Panc1 (cell line): ENCODE measurements around the gene FAF1.

Experiments used
- CTCF ChIP-seq: fragments of 450-650 bp; IDR thresholded peaks from 2 replicates; pipeline ENCODE4 v1.5.1; 2017; ENCODE audit warnings: mild to moderate bottlenecking
- POLR2AphosphoS5 ChIP-seq: IDR thresholded peaks from 2 replicates; pipeline ENCODE4 v1.6.1; 2012; ENCODE audit warnings: mild to moderate bottlenecking, low read depth, low read length, moderate library complexity
- REST ChIP-seq, 2 experiments: IDR thresholded peaks; 2 replicates each; pipeline ENCODE4 v1.6.1; 2011 to 2012; ENCODE audit warnings: low read depth in 2 of 2, control low read depth in 1 of 2, low read length in 1 of 2, mild to moderate bottlenecking in 1 of 2, moderate library complexity in 1 of 2; ENCODE audit not compliant: insufficient read depth in 1 of 2
- SIN3A ChIP-seq: IDR thresholded peaks from 2 replicates; pipeline ENCODE4 v1.6.1; 2012; ENCODE audit warnings: low read depth, mild to moderate bottlenecking, low read length, moderate library complexity, borderline replicate concordance; ENCODE audit not compliant: insufficient read depth
- TCF7L2 ChIP-seq: IDR thresholded peaks from 2 replicates; pipeline ENCODE4 v1.6.1; 2011; ENCODE audit warnings: mild to moderate bottlenecking, low read depth, low read length, inconsistent platforms

- TF ChIP-seq CTCF = no peak
- TF ChIP-seq POLR2AphosphoS5 = no peak
- TF ChIP-seq TCF7L2 = no peak
- no peak for TF ChIP-seq SIN3A
- no peak for TF ChIP-seq REST (IDR thresholded peaks at IDR 0.05; ENCODE audit: insufficient read depth in 1 of 2, low read depth in 2 of 2, low read length in 1 of 2)
Observed at GRCh38 chr1:50665413-50665812, 294.7 kb downstream of the FAF1 start.
